Fibroblast of lung (primary cell): Measurements from ENCODE around the gene ACVR1C. TPM values are rescaled to one million over a fixed set of nuclear protein-coding genes. Genes with fewer than 3 reads are reported as not detected.

Experiments
- DNase-seq, 2 donors: peaks; one replicate each; pipeline versions ENCODE4 v3.0.0 to v3.0.0-alpha.2; 2010; ENCODE audit warnings: low read depth in 2 of 2
- H2AFZ ChIP-seq: 2 replicates; pipeline ENCODE4 v1.5.1; 2012; ENCODE audit warnings: low read length, control low read depth, inconsistent platforms
- H3K27ac ChIP-seq: 2 replicates; pipeline ENCODE4 v1.5.1; 2011; ENCODE audit warnings: low read length, control low read depth; ENCODE audit not compliant: insufficient read depth
- H3K27me3 ChIP-seq: 2 replicates; pipeline ENCODE4 v1.5.1; 2011; ENCODE audit warnings: mild to moderate bottlenecking, low read length; ENCODE audit not compliant: control insufficient read depth, insufficient read depth
- H3K36me3 ChIP-seq: 2 replicates; pipeline ENCODE4 v1.5.1; 2011; ENCODE audit warnings: low read length; ENCODE audit not compliant: control insufficient read depth, insufficient read depth
- H3K4me1 ChIP-seq: 2 replicates; pipeline ENCODE4 v1.5.1; 2011; ENCODE audit warnings: low read length; ENCODE audit not compliant: control insufficient read depth, insufficient read depth; ENCODE audit errors: extremely low read depth
- H3K4me2 ChIP-seq: 2 replicates; pipeline ENCODE4 v1.5.1; 2011; ENCODE audit warnings: low read length, control low read depth; ENCODE audit not compliant: insufficient read depth; ENCODE audit errors: extremely low read depth
- H3K4me3 ChIP-seq, 4 experiments: fragments of 200-600 bp in 1 of 4; sonication (generic) in 1 of 4; replicated peaks in 1 of 4; 2 replicates each; pipeline ENCODE4 v1.5.1; 2011 to 2016; ENCODE audit warnings: low read length in 4 of 4, low read depth in 3 of 4, mild to moderate bottlenecking in 3 of 4, control low read depth in 2 of 4, inconsistent platforms in 1 of 4, mixed read lengths in 1 of 4; ENCODE audit not compliant: insufficient read depth in 1 of 4; ENCODE audit errors: control extremely low read depth in 1 of 4
- H3K79me2 ChIP-seq: 2 replicates; pipeline ENCODE4 v1.5.1; 2012; ENCODE audit warnings: mild to moderate bottlenecking, low read length, inconsistent platforms; ENCODE audit not compliant: control insufficient read depth, insufficient read depth
- H3K9ac ChIP-seq: 2 replicates; pipeline ENCODE4 v1.5.1; 2011; ENCODE audit warnings: mild to moderate bottlenecking, low read length, control low read depth; ENCODE audit not compliant: insufficient read depth
- H3K9me3 ChIP-seq: 2 replicates; pipeline ENCODE4 v1.5.1; 2012; ENCODE audit warnings: low read depth, low read length; ENCODE audit not compliant: control insufficient read depth, insufficient read depth
- H4K20me1 ChIP-seq: 2 replicates; pipeline ENCODE4 v1.5.1; 2011; ENCODE audit warnings: low read length; ENCODE audit not compliant: control insufficient read depth, insufficient read depth; ENCODE audit errors: extremely low read depth
- CTCF ChIP-seq, 2 donors: IDR thresholded peaks in 1 of 2; conservative IDR thresholded peaks in 1 of 2; 1 replicate in 1 of 2; 2 replicates in 1 of 2; pipeline ENCODE4 v1.5.1; 2011 to 2012; ENCODE audit warnings: low read length in 2 of 2, control low read depth in 1 of 2, inconsistent platforms in 1 of 2, low read depth in 1 of 2, mild to moderate bottlenecking in 1 of 2
- EZH2 ChIP-seq: IDR thresholded peaks from 2 replicates; pipeline ENCODE4 v1.5.1; 2012; ENCODE audit warnings: low read length, control low read depth, mild to moderate bottlenecking; ENCODE audit errors: missing control alignments
- polyA plus RNA-seq, 2 donors: library from polyadenylated mRNA; depleted of rRNA in 1 of 2; stranded (reverse) in 1 of 2; unstranded in 1 of 2; fragments of >200 nt; gene quantifications; 2 replicates each; pipeline ENCODE4 v1.2.1, GENCODE V29; 2011 to 2012; ENCODE audit warnings: missing spikeins in 1 of 2
- total RNA-seq: library from RNA; depleted of rRNA; stranded (reverse); fragments of >200 nt; gene quantifications from 2 replicates; pipeline ENCODE4 v1.2.1, GENCODE V29; 2014

Gene ACVR1C
- total and polyA plus RNA-seq, 2 donors (not counting 1 experiment from before 2014, with no cell fraction given): 0.35 to 0.83 TPM

DNA sequence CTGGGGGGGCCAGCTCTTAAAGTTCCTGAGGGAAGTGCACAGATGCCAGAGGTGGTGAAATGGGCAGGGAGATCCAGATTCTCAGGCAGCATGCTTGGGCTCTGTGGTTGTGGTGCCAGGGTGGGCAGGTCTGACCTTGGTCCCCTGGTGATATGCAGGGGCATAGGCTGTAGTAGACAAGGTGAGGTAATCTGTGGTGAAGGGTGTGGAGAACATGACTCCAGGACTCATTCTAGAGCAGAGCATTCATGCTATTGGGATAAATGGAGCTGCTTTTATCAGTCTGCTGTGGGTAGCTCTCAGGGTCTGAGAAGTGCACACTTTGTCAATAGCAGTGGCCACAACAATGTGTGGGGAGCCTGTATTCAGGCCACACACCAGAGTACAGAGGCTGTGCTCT is 16.9 kb downstream of the ACVR1C start:
- H4K20me1 ChIP-seq: no peaks in the 10 kb centered on the region
- no peaks in the 10 kb centered on the region for H3K9me3 ChIP-seq
- H3K27me3 ChIP-seq: no peaks in the 10 kb centered on the region
- H3K4me2 ChIP-seq: no peak overlapping the region
- H3K9ac ChIP-seq: no peak overlapping the region
- no peak overlapping the region for H3K27ac ChIP-seq
- no peaks in the 10 kb centered on the region for H3K36me3 ChIP-seq
- no peak overlapping the region for H3K4me3 ChIP-seq
- no peaks in the 10 kb centered on the region for H3K79me2 ChIP-seq
- H2AFZ ChIP-seq: no peak overlapping the region
- no peak for TF ChIP-seq EZH2
- TF ChIP-seq CTCF (conservative IDR thresholded peaks at IDR 0.05 in 1 of 2, IDR thresholded peaks at IDR 0.05 in 1 of 2; ENCODE audit: low read depth in 1 of 2, low read length in 2 of 2): no peak
- no peak for DNase-seq
- H3K4me1 ChIP-seq: no peaks in the 10 kb centered on the region

- TF ChIP-seq EZH2: no peak
- DNase-seq: no peak
- H3K36me3 ChIP-seq: no peaks in the 10 kb centered on the region
- no peak overlapping the region for H3K4me2 ChIP-seq
- no peaks in the 10 kb centered on the region for H3K79me2 ChIP-seq
- no peaks in the 10 kb centered on the region for H3K9me3 ChIP-seq
- no peaks in the 10 kb centered on the region for H3K4me1 ChIP-seq
- H3K27me3 ChIP-seq: no peaks in the 10 kb centered on the region
- no peaks in the 10 kb centered on the region for H4K20me1 ChIP-seq
- no peak overlapping the region for H2AFZ ChIP-seq
- no peak overlapping the region for H3K27ac ChIP-seq
- H3K9ac ChIP-seq: no peak overlapping the region
- H3K4me3 ChIP-seq: no peak overlapping the region
Observed at GRCh38 chr2:157611110-157611509, 17.6 kb downstream of the ACVR1C start.

DNA sequence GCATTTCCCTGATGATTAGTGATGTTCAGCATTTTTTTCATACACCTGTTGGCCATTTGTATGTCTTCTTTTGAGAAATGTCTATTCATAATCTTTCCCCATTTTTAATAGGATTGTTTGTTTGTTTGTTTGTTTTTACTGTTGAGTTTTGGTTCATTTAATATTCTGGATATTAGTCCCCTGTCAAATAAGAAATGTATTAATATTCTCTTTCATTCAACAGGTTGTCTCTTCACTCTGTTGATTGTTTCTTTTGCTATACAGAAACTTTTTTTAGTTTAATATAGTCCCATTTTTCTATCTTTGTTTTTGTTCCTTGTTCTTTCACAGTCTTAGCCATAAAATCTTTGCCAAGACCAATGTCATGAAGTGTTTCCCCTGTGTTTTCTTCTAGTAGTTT is 22.1 kb downstream of the ACVR1C start:
- Histone ChIP-seq H3K4me2 (no peak overlapping the region), H3K4me1 (no peaks in the 10 kb centered on the region)
- no peak for DNase-seq

More for the DNA sequence above, 22.1 kb downstream of the ACVR1C start:
- Histone ChIP-seq H3K36me3 (no peaks in the 10 kb centered on the region), H3K4me3 (no peak overlapping the region), H3K79me2 (no peaks in the 10 kb centered on the region), H3K27me3 (no peaks in the 10 kb centered on the region), H4K20me1 (no peaks in the 10 kb centered on the region), H3K9me3 (no peaks in the 10 kb centered on the region), H3K27ac (no peak overlapping the region), H3K9ac (no peak overlapping the region), H2AFZ (no peak overlapping the region)
- TF ChIP-seq CTCF (conservative IDR thresholded peaks at IDR 0.05 in 1 of 2, IDR thresholded peaks at IDR 0.05 in 1 of 2; ENCODE audit: low read depth in 1 of 2, low read length in 2 of 2): no peak
- no peak for TF ChIP-seq EZH2
